22Rv1 (cell line): ENCODE results near the gene ALDH18A1.

Experiments used
- H3K27ac ChIP-seq: fragments of 450-650 bp; 2 replicates; pipeline ENCODE4 v1.5.1; 2017
- CTCF ChIP-seq: fragments of 450-650 bp; IDR thresholded peaks from 2 replicates; pipeline ENCODE4 v1.5.1; 2017; ENCODE audit warnings: mild to moderate bottlenecking
- ZFX ChIP-seq: fragments of 450-650 bp; IDR thresholded peaks from 2 replicates; pipeline ENCODE4 v1.6.1; 2017; ENCODE audit warnings: antibody characterized with exemption, borderline replicate concordance

The ALDH18A1 gene

DNA sequence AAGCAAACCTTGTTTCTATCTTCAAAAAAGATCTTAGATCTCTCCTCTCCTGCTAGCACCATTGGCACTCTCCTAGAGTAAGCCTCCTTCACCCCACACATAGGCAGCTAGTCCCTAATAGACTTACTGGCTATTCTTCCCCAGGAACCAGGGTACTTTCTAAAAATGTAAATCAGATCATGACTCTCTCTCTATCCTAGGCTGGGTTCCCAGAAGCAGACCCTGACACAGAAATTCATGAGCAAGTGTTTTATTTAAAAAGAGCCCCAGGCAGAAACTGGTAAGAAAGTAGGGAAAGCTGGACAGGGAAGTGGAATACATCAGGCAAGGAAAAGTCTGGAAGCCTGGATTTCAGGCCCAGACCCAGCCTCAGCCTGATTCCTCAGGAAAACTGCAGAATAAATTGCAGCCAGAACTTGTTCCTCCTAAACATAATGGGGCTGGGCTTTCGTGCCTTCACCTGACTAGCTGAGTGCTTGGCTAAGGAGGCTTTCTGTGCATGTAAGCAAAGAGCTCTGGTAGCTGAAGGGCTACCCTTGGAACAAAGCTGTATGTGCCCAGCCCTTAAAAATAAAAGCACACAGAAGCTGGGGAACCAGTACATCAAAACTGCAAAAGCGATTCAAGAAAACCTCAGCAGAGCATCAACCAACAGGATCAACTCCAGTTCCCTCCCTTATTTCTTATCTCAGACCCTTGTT, 76.5 kb downstream of the ALDH18A1 start:
- H3K27ac ChIP-seq: no peak overlapping the region
- no peak for TF ChIP-seq CTCF
- no peak for TF ChIP-seq ZFX

GRCh38 chr10:95579292-95579691, 77.2 kb downstream of the ALDH18A1 start:
- H3K27ac ChIP-seq: no peak overlapping the region
- TF ChIP-seq CTCF (no peak), ZFX (no peak)

DNA sequence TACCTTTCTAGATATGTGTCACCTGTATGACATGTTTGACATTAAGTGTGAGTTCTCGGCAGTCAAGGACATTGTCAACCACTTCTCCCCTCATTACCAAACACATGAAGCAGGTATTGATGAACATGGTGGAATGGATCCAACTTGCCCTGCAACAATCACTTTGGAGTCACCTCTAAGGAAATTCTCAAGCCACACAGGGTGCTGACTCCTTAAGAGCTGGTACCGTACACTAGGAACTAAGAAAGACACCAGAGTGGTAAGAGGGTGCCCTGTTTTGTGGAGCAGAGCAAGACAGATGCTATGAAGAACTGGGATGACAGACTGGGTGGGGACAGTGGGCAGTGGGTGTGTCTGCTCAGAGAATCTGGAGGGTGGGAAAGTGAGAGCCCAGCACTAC, 77.9 kb downstream of the ALDH18A1 start:
- TF ChIP-seq ZFX (no peak), CTCF (no peak)
- H3K27ac ChIP-seq: no peak overlapping the region

DNA sequence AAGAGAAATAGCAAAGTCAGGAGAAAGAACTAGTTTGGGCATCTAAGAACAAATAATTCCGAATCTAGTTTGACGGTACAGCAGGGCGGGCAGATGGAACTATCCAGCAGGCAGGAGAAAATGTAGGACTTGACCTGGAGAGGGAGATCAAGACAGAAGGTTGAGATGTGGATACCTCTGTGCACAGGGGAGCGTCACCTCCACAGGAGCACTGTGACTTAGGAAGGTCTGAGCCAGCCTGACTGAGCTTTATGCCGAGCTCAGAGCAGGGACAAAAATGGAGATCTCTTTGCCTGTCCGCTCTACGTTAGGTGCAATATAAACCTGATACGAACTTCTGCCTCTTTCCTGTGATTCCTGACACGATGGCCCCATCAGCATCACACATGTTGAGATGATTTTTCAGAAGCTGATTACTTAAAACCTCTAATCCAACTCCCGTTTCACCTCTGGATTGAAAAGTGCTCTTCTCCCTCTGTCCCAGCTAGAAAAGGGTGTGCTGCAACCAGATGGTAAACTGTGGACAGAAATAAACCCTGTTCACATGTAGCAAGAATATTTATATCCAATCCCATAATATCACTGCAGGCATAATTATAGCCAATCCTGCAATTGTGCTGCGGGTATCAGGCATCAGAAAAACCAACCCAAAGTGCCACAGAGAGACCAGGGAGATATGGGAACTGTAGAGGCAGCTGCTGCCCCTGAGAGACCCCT, 81.7 kb downstream of the ALDH18A1 start:
- TF ChIP-seq ZFX (no peak), CTCF (no peak)
- H3K27ac ChIP-seq: no peak overlapping the region

DNA sequence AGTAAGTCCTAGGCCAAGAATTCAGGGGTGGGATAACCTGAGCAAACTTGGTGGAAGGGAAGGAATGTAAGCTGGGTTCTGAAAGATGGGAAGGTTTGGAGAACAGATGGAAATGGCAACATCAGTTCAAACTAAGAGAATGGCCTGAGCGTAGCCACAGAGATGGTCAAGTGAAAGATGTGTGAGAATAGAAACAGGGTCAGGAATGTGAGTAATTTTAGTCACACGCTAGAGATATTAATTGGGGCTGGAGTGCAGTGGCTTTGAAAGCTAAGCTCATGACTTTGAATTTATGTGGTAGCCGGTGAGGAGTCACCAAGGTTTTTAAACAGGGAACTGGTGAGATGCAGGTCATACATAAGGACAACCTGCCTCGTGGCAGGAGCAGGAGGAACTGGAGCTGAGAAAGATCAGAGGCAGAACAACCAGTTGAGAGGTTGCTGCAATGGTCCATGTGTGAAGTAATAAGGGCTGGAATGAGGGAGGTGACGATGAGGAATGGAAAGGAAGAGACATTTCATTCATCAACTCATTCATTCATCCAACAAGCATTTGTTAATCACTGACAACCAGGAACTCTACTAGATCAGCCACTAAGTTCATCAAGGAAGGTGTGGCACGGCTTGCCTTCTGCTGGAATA, 82.4 kb downstream of the ALDH18A1 start:
- TF ChIP-seq CTCF (no peak), ZFX (no peak)
- H3K27ac ChIP-seq: no peak overlapping the region

- TF ChIP-seq ZFX (no peak), CTCF (no peak)
- no peak overlapping the region for H3K27ac ChIP-seq
Observed at GRCh38 chr10:95573527-95573926, 83.0 kb downstream of the ALDH18A1 start.
